Parathyroid adenoma (tissue), 2 donors: Measurements from ENCODE around the gene FNDC1.

Experiments
- H2AFZ ChIP-seq: fragments of 300-600 bp; sonication (generic); one replicate; pipeline ENCODE4 v1.7.0; 2017; ENCODE audit warnings: antibody characterized with exemption, mild to moderate bottlenecking
- H3K27ac ChIP-seq: fragments of 300-600 bp; sonication (generic); one replicate; pipeline ENCODE4 v1.7.0; 2017
- H3K27me3 ChIP-seq: fragments of 300-600 bp; sonication (generic); one replicate; pipeline ENCODE4 v1.7.0; 2017; ENCODE audit warnings: low read length; ENCODE audit not compliant: control insufficient read depth, insufficient read depth
- H3K36me3 ChIP-seq: fragments of 300-600 bp; sonication (generic); one replicate; pipeline ENCODE4 v1.7.0; 2017; ENCODE audit warnings: low read length; ENCODE audit not compliant: control insufficient read depth, insufficient read depth
- H3K4me1 ChIP-seq: fragments of 300-600 bp; sonication (generic); one replicate; pipeline ENCODE4 v1.7.0; 2017; ENCODE audit warnings: control low read depth
- H3K4me2 ChIP-seq: fragments of 300-600 bp; sonication (generic); one replicate; pipeline ENCODE4 v1.7.0; 2017; ENCODE audit warnings: low read length
- H3K4me3 ChIP-seq: fragments of 300-600 bp; sonication (generic); one replicate; pipeline ENCODE4 v1.7.0; 2017; ENCODE audit warnings: low read depth, low read length
- H3K79me2 ChIP-seq: fragments of 300-600 bp; sonication (generic); one replicate; pipeline ENCODE4 v1.7.0; 2017; ENCODE audit warnings: control low read depth
- H3K9ac ChIP-seq: fragments of 300-600 bp; sonication (generic); one replicate; pipeline ENCODE4 v1.7.0; 2017; ENCODE audit warnings: mild to moderate bottlenecking
- H3K9me3 ChIP-seq: fragments of 300-600 bp; sonication (generic); one replicate; pipeline ENCODE4 v1.7.0; 2017; ENCODE audit warnings: low read length; ENCODE audit not compliant: control insufficient read depth
- CTCF ChIP-seq: fragments of 300-600 bp; sonication (generic); IDR thresholded peaks from one replicate; pipeline ENCODE4 v1.7.0; 2017; ENCODE audit warnings: antibody characterized with exemption, mild to moderate bottlenecking
- donor health status: primary hyperparathyroidism.

The FNDC1 gene

GRCh38 chr6:159142531-159142930 is 26.7 kb upstream of the FNDC1 start:
- Histone ChIP-seq H3K27me3 (no peaks in the 10 kb centered on the region), H3K9ac (no peak overlapping the region), H3K4me3 (no peak overlapping the region), H3K4me1 (no peaks in the 10 kb centered on the region), H3K27ac (no peak overlapping the region), H3K79me2 (no peaks in the 10 kb centered on the region), H3K9me3 (no peaks in the 10 kb centered on the region), H3K4me2 (no peak overlapping the region), H3K36me3 (no peaks in the 10 kb centered on the region), H2AFZ (no peak overlapping the region)
- no peak for TF ChIP-seq CTCF

GRCh38 chr6:159148641-159149040 is 20.6 kb upstream of the FNDC1 start:
- Histone ChIP-seq H3K4me1 (no peaks in the 10 kb centered on the region), H3K4me3 (no peak overlapping the region), H3K4me2 (no peak overlapping the region), H2AFZ (no peak overlapping the region), H3K27ac (no peak overlapping the region), H3K9me3 (no peaks in the 10 kb centered on the region), H3K9ac (no peak overlapping the region), H3K79me2 (no peaks in the 10 kb centered on the region), H3K27me3 (no peaks in the 10 kb centered on the region), H3K36me3 (no peaks in the 10 kb centered on the region)
- TF ChIP-seq CTCF, result no peak

- no peak overlapping the region for H3K4me3 ChIP-seq
- H3K9me3 ChIP-seq, result no peaks in the 10 kb centered on the region
- H3K36me3 ChIP-seq, result no peaks in the 10 kb centered on the region
- no peak overlapping the region for H3K27ac ChIP-seq
- no peak overlapping the region for H2AFZ ChIP-seq
- no peaks in the 10 kb centered on the region for H3K27me3 ChIP-seq
- TF ChIP-seq CTCF, result no peak
- H3K4me2 ChIP-seq, result no peak overlapping the region
- H3K9ac ChIP-seq, result no peak overlapping the region
- no peaks in the 10 kb centered on the region for H3K79me2 ChIP-seq
- no peaks in the 10 kb centered on the region for H3K4me1 ChIP-seq
Measured at GRCh38 chr6:159149641-159150040, 19.6 kb upstream of the FNDC1 start.

GRCh38 chr6:159151266-159151855 is 17.8 kb upstream of the FNDC1 start:
- peak; percentile 79 for TF ChIP-seq CTCF
- no peaks in the 10 kb centered on the region for H3K27me3 ChIP-seq
- H3K36me3 ChIP-seq, result no peaks in the 10 kb centered on the region
- H3K4me1 ChIP-seq, result no peaks in the 10 kb centered on the region
- no peak overlapping the region for H3K4me2 ChIP-seq
- no peak overlapping the region for H3K4me3 ChIP-seq
- H3K27ac ChIP-seq, result no peak overlapping the region
- no peaks in the 10 kb centered on the region for H3K9me3 ChIP-seq
- H3K9ac ChIP-seq, result no peak overlapping the region
- H2AFZ ChIP-seq, result no peak overlapping the region
- H3K79me2 ChIP-seq, result no peaks in the 10 kb centered on the region

- Histone ChIP-seq H3K9me3 (no peaks in the 10 kb centered on the region), H3K27ac (no peak overlapping the region), H2AFZ (no peak overlapping the region), H3K27me3 (no peaks in the 10 kb centered on the region), H3K4me1 (no peaks in the 10 kb centered on the region), H3K9ac (no peak overlapping the region), H3K4me2 (no peak overlapping the region), H3K4me3 (no peak overlapping the region), H3K79me2 (no peaks in the 10 kb centered on the region), H3K36me3 (no peaks in the 10 kb centered on the region)
- no peak for TF ChIP-seq CTCF
Measured at GRCh38 chr6:159152041-159152440, 17.2 kb upstream of the FNDC1 start.
